T follicular helper cell (primary cell): ENCODE measurements around the gene PGP.

ENCODE experiments used
- DNase-seq: peaks from one replicate; pipeline ENCODE4 v3.0.0-alpha.2; 2020; ENCODE audit warnings: low read depth

PGP gene

DNA sequence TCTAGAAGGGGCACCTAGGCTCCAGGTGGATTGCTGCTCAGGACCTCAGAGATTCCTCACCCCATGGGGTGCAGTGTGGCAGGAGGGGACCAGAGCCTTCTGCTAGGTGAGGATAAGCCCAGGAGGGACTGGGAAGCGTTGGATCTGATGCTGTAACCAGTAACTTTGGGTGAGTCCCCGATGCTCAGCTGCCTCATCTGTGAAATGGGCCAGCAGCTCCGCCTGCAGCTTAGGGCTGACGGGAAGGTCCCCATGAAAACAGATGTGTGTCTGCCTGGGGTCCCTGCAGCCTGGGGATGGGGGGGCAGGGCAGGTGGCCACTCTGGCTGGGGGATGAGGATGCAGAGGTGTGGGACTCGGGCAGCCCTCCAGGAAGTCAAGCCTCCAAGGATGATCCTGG lies 15.5 kb downstream of the PGP start:
- DNase-seq, result no peak

DNA sequence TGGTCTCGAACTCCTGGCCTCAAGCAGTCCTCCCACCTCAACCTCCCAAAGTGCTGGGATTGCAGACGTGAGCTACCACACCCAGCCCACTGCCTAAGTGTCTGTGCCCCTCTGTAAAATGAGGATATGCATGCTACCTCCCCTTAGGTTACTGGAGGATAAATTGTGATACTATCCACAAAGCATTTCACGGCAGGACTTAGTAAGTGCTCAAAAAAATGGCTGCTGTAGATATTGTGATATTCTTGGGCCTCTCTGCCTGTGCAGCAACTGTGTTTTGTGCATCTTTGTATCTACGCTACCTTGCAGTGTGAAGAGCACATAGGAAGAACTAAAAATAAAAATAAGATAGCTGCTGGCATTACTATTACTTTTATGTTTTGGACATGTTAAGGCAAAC lies 16.4 kb downstream of the PGP start:
- DNase-seq, result no peak

DNA sequence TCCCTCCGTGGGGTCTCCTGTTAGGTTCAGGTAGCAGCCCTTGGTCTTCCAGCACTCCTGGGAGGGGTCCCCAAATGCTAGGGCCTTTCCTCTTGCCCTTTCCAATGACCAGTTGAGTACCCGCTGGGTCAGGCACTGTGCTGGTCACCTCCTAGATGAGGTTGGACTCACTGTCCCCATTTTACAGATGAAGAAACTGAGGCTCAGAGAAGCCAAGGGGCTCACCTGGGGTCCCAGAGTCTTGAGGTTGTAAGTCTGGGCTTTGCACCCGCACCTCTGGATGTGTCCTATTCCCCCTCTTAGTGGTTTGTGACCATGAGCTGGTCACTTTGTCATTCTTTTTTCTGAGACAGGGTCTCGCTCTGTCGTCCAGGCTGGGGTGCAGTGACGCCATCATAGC lies 16.9 kb downstream of the PGP start:
- DNase-seq, result no peak

DNA sequence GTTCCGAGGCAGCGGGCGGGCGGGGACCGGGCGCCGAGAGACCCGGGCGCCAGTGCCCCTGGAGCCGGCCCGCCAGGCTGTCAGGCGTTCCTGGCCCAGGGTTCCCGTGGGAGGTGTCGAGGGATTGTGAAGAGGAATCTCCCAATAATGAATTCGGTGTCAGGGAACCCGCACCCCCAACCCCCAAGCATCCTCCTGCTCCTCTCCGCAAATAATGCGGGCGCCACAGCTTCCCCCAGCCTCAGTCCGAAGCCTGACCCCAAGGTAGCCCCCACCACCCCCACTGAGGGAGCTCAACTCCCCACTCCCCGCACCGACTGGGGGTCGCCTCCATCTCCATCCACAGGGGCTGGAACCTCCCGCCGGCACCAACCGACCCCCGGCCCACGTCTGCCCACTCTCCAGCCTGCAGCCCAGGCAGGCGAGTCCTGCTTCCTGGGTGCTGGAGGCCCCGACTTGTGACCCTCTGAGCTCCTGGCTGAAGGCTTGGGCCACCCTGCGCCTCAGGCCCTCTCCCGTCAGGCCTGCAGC lies 17.6 kb downstream of the PGP start:
- no peak for DNase-seq

DNA sequence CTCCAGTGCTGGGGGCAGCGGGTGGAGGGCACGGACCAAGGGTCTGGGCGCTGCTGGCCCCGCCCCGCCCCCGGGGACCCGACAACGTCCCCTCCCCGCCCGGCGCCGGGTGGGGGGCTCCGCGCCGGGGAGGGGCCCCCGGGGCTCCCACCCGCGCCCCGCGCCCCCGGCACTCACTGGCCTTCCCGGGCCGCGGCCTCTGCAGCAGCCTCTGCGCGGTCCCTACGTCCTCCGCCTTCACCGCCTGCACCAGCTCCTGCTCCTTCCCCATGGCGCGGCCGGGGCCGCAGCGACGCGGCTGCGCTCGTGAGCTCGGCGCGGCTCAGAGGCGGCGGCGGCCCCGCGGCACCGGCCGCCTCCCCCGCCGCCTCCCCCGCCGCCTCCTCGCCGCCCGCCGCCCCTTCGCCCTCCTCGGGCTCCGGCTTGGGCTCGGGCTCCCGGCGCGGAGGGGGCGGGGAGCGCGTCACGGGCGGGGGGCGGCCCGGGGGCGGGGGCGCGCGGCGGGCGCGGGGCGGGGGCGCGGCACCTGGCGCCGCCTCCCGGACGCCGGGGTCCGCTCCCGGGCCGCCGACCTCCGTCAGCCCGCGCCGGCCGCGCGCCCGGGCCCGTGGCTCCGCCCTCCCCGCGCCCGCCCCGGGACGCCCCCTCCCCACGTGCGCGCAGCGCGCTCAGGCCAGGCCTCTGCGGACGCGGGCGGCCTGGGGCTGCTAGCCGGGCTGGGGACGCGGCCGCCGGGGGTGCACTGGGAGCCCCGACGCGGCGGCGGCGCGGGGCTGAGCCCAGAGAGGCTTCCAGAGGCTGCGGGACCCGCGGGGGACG lies 18.3 kb downstream of the PGP start, which contains the start of gene CASKIN1:
TSS of gene CASKIN1 (minus strand) at position 444 of the 819 bp plus-strand sequence. CDS start at position 271, 173 bp downstream.
- no peak for DNase-seq

DNA sequence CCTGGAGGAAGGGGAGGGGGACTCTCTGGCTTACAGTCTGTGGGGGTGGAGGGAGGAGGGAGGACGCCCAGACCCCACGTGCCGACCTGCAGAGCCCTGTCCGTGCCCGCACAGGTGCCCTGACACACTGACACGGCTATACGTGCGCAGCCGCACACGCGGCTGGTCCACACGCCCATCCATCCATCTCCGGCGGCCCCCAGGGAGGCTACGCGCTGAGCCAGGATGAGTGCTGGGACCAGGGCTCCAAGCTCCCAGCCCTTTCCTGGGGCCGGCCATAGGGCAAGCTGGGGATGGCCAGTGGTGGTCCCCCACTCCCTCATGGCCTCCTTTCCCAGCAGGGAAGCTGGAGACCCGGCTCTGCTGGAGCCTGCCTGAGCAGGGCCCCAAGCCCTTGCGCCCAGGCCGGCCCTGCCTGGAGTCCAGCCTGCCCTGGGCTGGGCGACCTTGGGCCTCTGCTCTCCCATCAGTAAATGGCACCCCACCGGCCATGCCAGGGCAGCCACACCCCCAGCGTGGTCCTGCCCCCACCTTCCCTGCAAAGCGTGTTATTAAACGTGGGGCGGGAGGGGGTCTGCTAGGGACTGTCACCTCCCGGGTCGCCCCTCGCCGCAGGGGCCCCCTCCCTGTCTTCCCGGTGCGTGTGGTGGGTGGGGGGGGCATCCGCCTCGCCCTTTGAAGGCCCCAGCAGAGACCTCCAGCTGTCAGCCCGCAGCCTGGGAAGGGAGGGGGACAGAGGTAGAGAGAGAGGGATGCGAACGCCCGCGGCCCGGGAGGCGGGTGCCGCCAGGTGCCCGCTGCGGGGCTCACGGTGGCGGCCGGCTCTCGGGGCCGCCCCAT lies 19.1 kb downstream of the PGP start:
- no peak for DNase-seq

DNA sequence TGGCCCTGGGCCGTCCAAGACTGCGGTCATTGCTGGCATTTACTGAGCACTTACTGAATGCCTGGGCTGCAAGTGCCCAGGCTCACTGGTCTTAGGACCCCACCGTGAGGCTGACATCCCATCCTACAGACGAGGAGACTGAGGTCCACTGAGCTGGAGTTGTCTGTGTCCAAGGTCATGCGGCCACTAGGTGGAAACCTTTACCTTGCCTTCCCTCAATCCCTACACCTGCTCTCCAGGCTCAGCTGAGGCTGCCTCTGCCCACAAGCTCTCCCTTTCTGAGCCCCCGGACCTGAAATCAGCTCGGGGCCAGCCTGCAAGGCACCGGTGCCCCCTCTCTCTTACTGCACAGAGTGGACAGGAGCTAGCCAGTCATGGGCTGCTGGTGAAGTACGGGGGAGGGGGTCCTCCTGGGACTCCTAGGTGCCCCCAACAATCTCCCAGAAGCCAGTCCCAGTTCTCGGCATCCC lies 19.8 kb downstream of the PGP start:
- DNase-seq, result peak; percentile 38

DNA sequence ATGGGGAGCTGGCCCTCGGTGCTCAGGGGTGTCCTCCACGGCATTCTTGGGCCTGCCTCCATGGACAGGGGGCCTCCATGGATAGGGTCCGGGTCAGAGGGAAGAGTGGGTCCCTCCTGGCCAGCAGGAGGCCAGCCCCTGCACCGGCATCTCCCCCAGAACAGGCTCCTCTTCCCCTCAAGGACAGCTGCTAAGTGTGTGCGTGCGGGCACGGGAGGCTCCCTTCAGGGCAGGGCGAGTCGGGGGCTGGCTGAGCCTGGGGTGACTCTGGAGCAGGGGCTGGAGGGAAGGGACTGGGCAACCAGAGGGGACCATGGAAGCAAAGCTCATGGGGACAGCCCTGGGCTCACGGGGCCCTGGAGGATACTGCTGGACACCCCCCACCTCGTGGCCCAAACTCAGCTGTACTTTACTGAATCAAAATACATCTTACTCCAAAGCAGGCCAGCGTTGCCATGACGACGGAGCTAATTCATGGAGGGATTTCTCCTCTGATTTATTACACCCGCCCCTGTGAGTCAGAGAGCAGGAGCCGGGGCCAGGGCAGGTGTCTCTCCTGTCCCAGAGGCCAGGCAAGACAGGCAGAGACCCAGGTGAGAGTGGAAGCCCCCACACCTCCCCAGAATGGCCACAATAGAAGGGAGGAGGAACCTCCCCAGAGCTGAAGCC lies 20.3 kb downstream of the PGP start:
- DNase-seq, result no peak

DNA sequence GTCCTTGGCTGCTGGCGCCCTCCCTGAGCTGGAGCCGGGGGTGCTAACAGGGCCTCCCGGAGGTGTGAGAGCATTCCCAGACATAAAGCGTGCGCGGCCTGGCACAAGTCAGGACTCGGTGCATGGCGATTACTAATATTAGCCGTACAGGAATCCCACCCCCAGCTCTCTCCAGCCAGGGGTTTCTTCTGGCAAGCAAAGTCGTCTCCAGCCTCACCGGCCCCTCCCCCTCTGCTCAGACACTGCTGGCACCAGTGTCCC lies 23.3 kb downstream of the PGP start:
- no peak for DNase-seq

DNA sequence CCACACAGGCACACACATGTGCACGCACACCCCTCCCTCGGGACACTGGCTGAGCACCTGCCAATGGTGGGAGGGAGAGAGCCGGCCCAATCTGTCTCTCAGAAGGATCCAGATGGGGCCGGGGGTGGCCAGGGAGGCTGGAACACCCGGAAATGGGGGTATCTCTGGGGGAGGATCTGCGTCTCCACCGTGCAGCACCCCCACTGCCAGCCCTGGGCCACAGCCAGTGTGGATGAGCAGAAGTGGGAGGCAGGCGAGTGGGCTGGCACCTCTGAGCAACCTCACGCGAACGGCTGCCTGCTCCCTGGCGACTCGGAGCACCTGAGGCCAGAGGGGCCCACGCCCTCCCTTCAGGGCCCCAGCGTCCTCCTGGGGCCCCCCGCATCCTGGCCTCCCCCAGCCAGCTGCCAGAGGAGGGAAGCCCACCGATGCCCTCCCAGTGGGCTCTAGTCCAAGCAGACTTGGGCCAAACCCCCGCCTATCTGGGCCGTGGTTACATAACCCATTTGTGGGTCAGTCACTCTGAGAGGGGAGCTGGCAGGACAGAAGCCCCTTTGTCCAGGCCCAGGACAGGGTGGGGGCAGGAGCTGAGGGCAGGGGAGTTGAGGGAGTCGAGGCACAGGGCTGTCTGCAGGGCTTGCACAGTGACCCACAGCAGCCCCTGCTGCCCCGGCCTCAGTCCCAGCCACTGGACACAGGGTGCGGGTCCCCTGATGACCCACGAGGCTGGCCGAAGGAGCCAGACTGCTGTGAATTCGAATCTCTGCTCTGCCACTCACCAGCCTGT lies 23.8 kb downstream of the PGP start:
- DNase-seq, result no peak

DNA sequence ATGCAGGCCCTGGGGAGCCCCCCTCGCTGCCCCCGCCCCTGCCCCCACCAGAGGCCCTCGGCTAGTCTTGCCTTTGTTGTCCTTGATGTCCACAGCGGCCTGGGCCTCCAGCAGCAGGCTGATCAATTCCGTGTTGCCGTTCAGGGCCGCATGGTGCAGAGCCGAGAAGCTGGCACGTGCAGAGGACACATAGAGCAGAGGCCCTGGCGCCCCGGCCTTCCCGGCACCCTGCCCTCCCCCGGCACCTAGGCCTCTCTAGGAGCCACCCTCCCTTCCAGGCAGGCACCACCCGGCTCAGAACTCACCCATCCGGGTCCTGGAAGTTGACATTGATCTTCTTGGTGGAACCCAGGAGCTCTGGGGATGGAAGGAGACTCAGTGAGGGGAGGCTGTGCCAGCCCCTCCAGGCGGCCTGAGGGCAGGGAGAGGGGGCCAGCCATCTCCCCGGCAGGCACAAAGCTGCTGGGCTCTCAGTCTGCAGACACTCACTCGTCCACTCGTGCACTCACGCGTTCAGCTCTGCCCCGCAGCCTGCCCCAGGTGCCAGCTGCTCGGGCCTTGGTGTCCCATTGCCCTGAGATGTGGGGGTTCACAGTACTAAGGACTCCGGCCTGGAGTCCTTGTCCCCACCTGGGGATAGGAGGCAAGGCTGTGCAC lies 24.5 kb downstream of the PGP start:
- DNase-seq, result no peak

DNA sequence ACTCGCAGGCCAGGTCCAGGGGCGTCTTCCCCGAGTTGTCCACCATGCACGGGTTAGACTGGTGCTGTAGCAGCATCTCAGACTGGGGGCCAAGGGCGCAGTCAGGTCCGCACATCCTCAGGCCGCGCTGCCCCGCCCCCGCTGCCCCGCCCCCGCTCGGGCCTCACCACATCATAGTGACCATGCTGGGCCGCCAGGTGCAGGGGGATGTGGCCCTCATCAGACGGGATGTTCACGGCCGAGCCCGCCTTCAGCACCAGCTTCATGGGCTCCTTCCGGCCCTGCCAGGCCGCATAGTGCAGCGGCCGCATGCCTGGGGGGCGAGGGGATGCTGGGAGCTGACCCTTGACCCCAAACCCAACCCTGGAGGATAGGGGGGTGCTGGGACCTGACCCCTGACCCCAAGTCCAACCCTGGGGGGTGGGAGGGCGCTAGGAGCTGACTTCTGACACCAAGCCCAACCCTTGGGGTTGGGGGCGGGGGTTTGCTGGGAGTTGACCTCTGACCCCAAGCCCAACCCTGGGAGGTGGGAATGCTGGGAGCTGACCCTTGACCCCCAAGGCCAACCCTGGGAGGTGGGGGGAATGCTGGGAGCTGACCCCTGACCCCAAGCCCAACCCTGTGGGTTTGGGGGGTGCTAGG lies 25.3 kb downstream of the PGP start:
- DNase-seq, result no peak

DNA sequence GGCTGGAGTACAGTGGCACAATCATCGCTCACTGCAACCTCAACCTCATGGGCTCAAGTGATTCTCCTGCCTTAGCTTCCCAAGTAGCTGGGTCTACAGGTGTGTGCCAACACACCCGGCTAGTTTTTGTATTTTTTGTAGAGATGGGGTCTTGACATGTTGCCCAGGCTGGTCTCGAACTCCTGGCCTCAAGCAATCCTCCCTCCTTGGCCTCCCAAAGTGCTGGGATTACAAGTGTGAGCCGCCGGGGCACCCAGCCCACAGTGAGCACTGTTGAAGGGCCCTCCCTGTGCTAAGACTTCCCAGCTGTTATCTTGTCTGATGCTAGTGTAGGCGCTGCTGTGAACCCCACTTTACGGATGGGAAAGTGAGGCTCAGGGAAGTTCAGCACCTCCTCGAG lies 26.2 kb downstream of the PGP start:
- DNase-seq, result no peak

DNA sequence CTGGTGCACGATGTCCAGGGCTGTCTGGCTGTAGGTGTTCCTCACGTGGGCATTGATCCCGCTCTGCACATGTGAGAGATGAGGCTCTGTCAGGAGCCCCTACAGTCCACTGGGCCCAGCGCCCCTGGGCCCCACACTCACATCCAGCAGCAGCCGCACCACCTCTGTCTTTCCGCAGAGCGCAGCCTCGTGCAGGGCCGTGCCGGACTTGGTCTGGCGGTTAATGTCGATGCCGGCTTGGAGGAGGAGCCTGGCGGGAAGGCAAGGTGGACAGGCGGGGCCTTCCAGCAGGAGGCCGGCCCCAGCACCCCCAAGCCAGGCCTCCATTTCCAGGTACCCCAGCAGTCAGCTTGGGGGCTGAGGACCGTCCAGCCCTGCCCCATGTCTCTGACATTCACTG lies 27.4 kb downstream of the PGP start:
- DNase-seq, result no peak

DNA sequence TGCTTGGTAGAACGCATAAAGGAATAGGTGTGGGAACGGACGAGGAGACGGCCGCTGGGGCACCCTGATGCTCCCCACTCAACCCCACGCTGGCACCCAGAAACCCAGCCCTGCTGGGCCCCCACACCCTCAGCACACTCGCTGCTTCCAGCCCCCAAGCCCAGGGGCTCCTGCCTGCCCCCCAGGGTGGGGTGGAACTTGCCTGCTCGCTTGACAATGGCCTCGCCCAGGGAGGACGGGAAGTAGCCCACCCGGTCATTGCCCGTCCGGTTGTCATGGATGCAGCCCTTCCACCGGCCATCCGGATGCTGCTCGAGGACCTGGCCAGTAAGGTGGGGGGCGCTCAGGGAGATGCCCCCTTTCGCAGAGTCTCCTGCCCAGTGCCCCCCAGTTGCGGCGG lies 28.1 kb downstream of the PGP start:
- no peak for DNase-seq

DNA sequence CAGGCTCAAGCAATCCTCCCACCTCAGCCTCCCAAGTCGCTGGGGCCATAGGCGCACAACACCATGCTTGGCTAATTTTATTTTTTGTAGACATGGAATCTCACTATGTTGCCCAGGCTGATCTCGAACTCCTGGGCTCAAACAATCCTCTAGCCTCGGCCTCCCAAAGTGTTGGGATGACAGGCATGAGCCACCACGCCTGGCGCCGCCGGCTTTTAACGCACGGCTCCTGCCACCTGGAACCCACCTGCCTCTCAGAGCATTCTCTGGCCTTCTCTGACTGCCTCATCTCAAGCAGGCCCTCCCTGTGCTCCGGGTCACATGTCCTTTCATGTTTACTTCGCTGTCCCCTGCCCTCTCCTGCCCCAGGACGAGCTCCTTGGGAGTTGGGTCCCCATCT lies 28.6 kb downstream of the PGP start:
- no peak for DNase-seq

DNA sequence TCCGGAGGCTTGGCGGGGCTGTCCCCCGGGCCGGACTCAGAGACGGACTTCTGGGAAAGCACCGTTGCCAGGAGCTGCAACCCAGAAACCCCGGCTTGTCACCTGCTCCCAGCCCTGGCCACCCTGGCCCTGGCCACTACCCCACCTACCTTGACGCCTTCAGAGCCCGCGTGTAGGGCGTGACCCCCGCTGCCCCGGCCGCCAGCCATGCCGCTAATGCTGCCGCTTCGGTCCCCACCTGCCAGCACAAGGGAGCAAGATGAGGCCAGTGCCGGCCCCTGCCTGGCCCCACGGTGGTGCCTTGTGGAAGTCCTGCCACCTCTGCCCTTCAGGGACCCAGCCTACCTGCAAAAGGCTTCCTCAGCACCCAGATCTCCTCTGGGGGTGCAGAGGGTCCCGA lies 29.7 kb downstream of the PGP start:
- DNase-seq, result no peak

DNA sequence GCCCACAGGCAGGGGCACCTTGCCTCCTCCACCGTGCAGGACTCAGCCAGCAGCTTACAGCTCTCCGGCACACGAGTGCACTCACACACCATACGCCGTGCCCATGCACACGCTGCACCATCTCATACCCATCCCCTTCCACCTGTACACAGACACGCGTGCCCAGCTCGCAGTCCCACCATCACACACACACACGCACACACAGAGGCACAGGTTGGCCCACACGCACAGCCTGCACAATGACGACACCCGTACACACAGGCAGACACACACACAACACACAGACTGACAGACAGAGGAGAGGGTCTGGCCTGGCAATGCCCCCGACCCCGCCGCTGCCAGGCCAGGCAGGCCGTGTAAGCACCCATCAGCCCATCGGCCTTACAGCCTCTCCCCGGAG lies 30.3 kb downstream of the PGP start:
- DNase-seq, result no peak

DNA sequence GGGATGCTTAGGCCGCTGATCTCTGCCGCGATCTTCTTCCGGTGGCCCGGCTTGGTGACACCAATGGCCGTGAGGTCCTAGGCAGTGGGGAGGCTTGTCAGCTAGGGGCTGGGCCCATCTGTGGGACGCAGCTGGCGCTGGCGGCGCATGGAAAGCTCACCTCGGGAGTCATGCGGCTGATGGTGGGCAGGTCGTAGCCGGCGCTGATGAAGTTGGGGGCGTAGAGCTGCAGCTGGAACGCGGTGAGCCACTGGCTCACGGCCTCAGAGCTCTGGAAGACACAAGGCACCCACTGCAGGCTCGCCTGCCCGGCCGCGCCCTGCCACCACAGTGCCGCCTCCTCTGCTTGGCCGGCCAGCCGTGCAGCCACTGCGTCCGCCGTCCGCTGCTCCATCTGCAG lies 31.0 kb downstream of the PGP start:
- no peak for DNase-seq

DNA sequence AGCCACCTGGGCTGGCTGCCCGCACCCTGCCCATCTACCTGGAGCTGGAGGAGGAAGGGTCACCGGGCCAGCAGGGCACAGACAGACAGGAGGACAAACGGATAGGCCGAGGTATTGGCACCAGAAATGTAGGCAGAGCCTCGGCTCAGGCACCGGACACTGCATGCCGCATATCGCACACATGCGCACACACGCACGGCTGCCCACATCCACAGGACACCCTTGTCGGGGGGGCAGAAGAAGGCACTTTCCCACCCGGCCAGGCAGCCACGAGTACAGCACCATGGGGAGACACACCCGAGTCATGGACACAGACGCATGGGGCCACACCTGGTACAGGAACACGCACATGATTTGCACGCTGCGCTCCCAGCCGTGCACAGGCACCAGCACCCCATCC lies 32.7 kb downstream of the PGP start:
- no peak for DNase-seq
